A172 (cell line): ENCODE data around the gene RARA. TPM values are rescaled to one million over a fixed set of nuclear protein-coding genes. Genes with fewer than 3 reads are reported as not detected.

ENCODE experiments used
- DNase-seq: peaks from one replicate; pipeline ENCODE4 v3.0.0-alpha.2; 2015; ENCODE audit warnings: low spot score
- total RNA-seq: library from RNA; depleted of rRNA; stranded (reverse); fragments of >200 nt; shearing (Covaris generic); gene quantifications from 2 replicates; pipeline ENCODE4 v1.2.3, GENCODE V29; 2014

The RARA gene
- total RNA-seq, 1 experiment from 2014 or later = 33.2 TPM

- no peak for DNase-seq
These were observed 6.9 kb downstream of the RARA start for GRCh38 chr17:40315678-40316570.

DNA sequence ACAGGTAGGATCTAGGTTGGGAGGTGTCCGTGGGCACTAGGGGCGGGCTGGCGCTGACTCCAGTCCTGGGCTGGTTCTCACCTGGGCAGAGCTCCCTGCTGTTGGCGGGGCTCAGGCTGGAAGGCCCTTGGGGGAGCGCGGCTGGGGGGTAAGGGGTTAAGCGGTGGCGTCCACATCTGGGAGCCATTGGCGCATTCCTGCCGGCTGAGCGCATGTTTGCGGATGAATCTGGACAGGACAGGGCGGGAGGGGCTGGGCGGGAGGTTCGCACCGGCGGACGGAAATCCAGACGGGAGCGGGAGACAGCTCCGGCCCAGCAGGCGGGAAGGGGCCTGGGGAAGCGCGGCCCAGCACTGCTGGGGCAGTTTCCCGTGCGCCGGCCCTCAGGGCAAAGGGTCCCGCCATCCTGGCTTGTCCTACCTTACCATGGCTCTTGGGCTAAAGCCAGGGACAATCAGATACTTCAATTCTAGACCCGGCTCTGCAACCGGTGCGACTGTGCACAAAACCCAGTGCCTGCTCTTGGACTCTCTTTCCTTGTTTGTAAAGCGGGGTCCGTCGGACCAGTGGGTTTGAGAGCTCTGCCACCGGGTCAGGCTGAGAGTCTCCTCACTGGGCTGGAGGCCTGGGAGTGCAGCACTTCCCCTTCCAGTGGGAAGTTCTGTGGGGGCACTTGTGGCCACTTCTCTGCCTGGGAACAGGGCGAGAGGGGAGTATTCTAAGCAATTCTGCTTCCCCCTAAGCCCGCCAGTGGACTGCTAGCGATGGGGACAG is 7.8 kb downstream of the RARA start:
- DNase-seq = peak; percentile 72

DNA sequence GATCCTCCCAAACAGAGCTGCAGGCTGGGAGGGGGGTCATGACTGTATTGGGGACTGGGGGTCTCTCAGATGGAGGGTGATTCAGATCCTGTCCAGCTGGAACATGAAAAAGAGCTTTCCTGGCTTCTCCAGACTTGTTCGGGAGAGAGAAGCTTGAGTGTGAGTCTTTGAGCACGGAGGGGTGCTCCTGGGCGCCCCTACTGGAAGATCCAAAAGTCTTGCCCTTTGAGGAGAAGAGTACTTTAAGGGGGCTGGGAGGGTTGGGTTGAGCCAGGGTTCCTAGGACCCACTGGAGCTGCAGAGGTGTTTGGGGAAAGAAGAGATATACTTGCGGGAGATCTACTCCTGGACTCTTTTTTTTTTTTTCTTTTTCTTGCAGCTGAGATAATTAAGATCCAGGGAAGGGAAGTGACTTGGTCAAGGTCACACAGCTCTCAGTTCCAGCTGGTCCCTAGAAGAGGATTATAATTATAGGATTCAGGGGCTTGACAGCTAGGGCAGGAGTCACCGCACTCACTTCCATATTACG is 8.4 kb downstream of the RARA start:
- peak; percentile 73 for DNase-seq

- peak; percentile 95 for DNase-seq
These were observed 9.2 kb downstream of the RARA start for GRCh38 chr17:40317880-40318829.

DNA sequence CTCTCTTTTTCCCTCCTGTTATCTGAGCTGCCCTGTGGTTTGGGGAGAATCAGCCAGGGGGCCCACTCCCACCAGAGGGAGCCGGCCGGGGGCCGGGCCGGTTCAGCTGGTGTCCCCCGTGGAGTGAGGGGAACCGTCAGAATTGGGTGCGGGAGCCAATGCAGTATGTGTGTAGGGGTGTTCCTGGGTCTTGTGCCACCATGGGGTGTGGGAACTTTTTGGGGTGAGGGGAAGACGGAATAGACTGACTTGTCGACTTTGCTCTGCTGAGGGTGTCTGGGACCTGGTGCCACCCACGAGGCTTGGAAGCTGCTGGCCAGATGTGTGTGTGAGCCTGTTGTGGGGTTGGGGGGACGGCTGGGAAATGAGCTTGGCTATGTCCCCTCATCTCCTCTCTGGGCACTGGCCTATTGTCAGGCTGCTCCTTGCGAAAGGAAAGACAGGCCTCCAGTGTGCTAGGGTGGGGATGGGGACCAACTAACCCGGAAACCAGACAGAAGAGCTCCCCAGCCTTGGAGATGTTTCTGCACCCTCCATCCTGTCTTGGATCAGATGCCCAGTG is 9.9 kb downstream of the RARA start:
- no peak for DNase-seq

- no peak for DNase-seq
These were observed 10.9 kb downstream of the RARA start for GRCh38 chr17:40319651-40320540.

GRCh38 chr17:40320756-40321523 is 12.0 kb downstream of the RARA start:
- peak; percentile 70 for DNase-seq

DNA sequence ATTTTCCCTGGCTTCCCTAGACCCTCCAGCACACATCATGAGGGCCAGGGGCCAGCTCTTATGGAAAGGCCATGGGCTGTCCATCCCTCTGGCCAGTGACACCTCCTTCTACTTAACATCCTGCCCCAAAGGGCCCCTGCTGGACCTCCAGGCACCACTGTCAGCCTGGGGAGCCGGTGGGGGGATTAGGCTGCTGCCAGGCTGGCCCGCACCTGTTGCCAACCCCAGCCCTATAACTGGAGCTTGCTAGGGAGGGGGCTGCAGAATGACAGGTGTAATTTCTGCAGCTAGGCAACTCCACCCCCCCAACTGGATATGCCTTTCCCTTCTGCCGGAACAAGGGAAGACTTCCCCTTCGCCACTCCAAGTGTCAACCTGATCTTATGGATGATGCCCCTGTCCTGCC is 12.5 kb downstream of the RARA start:
- DNase-seq = no peak

DNA sequence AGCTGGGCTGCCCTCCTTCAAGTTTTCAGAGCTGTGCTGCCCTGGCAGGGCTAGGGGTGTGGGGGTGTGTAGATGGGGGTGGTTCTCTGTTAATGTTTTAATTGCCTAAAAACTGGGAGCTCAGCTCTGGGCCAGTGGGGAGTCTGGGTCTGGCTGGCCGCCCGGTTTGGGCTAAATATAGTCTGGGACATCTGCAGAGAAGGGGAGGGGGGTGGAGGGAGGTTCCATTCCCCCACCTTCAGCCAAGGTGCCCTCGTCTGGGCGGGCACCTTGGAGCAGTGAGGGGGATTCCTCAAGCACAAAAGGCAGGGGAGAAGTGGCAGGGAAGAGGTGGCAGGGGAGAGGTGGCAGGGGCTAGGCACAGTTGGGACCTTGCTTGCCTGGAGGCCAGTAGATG is 13.0 kb downstream of the RARA start:
- no peak for DNase-seq

DNA sequence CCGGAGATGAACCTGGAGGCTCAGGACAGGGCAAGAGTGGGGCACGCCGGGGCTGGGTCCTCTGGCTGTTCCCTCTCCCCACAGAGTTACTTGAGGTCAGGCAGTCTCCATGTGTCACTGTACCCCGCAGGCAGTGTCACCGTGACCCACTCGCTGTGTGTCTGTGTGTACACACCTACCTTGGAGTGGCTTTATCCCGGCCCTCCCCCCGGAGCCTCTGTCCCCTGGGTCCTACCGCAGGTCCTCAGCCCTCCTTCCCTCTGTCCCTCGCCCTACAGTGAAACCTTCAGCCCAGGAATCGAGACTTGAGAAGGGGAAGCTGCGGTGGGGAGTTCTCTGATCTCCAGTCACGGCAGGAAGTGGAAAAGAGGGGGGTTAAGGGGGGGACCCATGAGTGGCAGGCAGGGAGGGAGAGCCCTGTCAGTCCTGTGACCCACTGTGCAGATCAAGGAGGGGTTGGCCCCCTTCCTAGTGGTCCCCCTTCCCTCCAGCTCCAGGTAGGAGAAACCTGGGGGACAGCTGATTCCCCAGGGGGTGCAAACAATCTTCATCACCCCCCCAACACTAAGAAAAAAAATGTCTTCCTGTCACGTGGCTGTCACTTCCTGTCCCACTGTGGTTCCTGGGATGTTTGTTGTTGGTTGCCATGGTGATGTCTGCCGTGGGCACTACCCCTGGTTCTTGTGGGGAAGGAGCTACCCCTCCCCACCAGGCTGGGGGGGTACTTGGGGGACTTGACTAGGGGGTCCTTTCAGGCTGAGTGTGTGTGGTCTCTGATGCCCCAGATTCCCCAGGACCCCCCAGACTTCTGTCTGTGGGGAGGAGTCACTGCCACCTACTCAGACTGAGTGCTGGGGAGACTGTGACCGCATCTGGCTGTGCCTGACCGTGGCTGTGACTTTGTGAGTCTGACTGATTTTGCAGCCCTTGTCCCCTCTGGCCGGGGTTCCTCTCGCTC is 13.7 kb downstream of the RARA start:
- DNase-seq = peak; percentile 77

GRCh38 chr17:40323391-40324381 is 14.7 kb downstream of the RARA start:
- DNase-seq = peak; percentile 70

DNA sequence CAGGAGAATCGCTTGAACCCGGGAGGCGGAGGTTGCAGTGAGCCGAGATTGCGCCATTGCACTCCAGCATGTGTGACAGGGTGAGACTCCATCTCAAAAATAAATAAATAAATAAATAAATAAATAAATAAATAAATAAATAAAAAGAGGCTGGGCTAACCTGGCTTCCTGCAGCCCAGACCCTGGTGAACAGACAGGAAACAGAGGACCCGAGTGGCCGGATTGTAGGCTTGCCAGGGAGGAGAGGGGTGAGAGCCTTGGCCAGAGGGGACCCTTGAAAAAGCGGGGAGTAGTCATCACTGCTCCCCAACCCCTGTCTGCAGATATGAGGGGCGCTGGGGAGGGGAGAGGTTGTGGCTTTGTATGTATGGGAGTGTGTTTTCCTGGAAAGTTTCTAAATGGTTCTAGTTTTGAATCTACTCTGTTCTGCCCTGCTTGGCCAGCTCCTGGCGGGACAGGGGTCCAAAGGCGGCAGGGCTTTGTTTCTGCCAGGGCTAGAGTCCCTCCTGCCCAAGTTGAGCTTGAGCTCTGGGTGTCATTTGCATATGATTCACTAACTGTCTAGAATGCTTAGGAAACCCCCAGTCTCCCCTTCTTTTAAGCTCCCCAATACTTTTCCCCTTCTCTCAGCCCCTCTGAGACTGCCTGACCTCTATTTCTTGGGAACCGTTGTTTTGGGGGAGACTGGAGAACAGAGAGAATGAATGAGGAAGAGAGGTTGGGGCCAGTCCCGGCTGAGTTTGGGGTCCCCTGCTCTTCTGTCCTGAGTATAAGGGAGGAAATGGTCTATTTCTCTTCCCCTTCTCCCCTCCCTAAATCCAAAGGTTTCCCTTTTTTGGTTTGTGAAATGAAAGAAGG is 16.4 kb downstream of the RARA start:
- no peak for DNase-seq

DNA sequence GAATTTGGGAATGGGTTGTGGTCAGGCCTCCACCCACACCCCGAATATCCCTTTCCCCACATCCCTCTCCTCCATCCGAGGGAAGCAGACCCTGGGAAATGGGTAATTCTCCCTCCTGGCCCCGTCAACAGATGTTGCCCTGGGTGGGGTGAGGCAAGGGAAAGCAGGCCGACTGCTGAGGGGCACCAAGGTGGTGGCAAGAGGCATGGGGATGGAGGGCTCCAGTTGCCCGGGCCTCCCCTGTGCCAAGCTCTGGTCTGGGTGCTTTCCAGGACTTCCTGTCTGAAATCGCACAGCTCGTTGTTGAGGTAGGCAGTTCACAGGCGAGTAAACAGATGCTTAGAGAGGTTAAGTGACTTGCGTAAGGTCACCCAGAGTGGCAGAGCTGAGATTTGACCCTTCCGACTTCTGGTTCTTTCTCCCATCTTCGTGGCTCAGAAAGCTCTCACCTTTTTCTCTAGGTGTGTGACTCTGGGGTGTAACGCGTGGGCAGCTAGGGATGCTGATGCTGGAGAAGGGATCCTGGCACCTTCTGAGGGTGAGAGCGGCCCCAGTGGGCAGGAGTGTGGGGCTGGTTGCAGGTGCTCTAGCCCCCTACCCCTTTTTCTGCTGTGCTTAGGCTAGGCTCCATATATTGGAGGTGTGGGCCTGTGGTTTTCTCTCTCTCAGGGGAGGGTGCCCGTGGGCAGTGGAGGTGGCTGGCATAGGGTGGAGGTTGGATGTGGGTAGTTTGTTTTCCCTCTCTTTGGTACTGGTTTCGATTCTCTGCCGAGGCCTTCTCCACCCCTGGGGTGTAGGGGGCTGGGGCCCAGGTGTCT is 17.2 kb downstream of the RARA start:
- no peak for DNase-seq

- no peak for DNase-seq
These were observed 17.8 kb downstream of the RARA start for GRCh38 chr17:40326832-40327199.

DNA sequence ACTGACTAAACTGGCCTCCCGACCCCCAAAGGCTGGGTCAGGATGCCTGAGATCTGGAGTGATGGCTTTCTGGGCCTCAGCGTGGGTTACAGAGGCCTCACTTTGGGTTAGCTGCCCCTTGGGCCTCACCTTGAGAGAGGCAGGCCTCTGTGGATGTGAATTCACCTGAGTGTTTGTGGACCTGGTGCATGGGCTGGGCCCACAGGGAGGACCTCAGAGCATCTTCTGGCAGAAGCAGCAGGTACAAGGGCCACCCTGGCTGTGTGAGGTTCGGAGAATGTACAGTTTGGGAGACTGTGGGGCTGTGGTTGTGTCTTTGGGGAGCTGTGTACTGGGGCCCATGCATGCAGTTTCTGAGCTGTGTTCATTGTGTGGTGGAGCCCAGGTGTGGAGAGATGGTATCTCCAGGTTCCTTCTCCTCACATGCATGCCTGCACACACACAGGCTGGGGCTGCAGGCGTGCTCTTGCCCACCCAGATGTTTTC is 18.3 kb downstream of the RARA start:
- DNase-seq = no peak
